Measurements from ENCODE around the gene RPL21.

DNA sequence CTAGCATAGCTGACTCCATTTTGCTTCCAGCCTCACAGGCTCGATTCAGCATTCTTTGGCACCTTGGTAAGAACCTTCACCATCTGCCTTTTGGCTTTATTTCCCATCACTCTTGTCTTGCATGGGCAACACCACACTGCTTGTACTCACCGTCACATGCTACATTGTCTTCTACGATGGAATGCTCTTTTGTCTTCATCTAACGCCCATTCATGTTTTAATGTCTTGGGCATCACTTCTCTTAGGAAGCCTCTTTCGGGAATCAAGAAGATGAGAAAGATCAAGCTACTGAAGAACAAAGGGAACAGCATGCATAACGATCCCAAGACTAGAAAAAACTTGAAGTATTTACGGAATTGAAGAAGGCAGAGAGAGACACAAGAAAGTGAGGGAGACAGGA is 5.7 kb upstream of the RPL21 start:
- TF ChIP-seq GATA3 (IDR thresholded peaks at IDR 0.05; ENCODE audit: low read depth, low read length) (no peak), GATA2 (IDR thresholded peaks at IDR 0.05; ENCODE audit: low read depth, low read length) (no peak)

Measured in SH-SY5Y (cell line).